HG02943 (cell line): ENCODE results near the gene CD44.
A peak's percentile ranks its signal among the peaks of the same experiment; 100 is the strongest.

Experiments used
- ATAC-seq: cut with Tn5 transposase; IDR thresholded peaks from one replicate; pipeline ENCODE4 v1.9.1; 2021; ENCODE audit warnings: mild to moderate bottlenecking, low read depth, moderate library complexity; ENCODE audit not compliant: unreplicated experiment

The CD44 gene

DNA sequence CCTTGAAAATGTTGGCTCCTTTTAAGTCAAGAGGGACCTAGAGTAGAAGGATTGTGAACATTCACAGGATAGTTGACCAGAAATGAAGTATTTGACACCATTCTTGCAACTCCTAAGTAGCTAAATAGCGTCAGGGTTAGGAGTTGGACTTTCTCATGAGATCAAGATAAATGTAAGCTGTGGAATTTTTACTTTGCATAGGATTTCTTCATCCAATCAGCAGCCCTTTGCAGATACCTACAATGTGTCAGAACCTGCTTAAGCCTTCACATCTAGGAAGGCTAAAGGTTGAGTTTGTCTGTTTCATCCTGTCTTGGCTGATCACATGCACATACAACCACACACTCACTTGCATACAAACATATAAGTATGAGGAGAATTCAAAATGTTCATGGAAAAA, 32.3 kb downstream of the CD44 start:
- no peak for ATAC-seq

- no peak for ATAC-seq
These were observed 34.1 kb downstream of the CD44 start for GRCh38 chr11:35173011-35173511.

- ATAC-seq: no peak
These were observed 34.9 kb downstream of the CD44 start for GRCh38 chr11:35173616-35174566.

GRCh38 chr11:35174666-35175065, 35.7 kb downstream of the CD44 start:
- ATAC-seq: no peak

DNA sequence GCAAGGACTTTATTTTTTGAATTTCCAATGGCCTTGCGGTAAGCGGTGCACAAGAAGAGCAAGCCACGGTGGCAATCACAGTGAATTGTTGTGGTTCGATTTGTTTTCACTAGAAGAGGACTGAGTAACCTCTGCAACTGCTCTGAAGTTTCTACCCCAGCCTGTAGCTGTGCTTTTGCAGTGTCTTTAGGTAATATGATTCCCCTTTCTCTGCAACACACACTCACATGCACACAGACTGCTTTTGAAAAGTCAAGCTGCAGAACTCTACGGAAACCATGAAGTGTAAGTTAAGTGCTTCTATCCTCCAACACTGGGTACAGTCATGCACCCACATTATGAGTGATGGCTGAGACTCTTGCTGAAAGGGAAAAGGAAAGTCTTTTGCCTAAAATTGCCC, 38.4 kb downstream of the CD44 start:
- no peak for ATAC-seq

- no peak for ATAC-seq
These were observed 39.3 kb downstream of the CD44 start for GRCh38 chr11:35178067-35178805.

GRCh38 chr11:35178873-35179272, 39.9 kb downstream of the CD44 start:
- ATAC-seq: no peak

DNA sequence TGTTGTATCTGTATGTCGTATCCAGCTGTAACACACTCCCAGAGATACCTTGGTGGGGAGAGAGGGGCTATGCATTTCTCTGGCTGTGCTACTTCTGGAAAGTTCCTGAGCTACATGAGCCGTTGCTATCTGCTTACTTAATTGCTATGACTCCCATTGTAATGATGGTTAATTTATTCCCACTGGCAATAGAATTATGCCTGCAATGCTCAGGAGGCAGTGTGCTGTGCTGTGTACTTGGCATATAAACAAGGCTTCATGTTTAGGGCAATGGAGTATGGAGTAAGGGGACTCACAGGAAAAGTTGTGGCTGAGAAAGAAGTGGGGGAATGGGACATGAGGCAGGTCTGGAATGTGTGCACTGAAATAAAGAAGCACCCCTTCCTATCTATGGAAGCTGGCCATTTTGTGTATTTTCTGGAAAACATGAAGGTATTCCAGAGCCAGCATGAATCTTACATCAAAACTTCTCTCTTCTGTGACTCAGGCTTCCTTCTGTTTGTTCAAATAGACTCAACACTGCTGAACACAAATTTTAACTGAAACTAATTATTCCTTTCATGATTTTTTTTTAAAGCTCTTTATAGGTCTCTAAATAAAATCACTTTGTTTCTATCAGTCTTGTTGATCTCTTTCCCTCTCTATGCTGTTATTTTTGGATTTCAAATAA, 40.6 kb downstream of the CD44 start:
- ATAC-seq: no peak

DNA sequence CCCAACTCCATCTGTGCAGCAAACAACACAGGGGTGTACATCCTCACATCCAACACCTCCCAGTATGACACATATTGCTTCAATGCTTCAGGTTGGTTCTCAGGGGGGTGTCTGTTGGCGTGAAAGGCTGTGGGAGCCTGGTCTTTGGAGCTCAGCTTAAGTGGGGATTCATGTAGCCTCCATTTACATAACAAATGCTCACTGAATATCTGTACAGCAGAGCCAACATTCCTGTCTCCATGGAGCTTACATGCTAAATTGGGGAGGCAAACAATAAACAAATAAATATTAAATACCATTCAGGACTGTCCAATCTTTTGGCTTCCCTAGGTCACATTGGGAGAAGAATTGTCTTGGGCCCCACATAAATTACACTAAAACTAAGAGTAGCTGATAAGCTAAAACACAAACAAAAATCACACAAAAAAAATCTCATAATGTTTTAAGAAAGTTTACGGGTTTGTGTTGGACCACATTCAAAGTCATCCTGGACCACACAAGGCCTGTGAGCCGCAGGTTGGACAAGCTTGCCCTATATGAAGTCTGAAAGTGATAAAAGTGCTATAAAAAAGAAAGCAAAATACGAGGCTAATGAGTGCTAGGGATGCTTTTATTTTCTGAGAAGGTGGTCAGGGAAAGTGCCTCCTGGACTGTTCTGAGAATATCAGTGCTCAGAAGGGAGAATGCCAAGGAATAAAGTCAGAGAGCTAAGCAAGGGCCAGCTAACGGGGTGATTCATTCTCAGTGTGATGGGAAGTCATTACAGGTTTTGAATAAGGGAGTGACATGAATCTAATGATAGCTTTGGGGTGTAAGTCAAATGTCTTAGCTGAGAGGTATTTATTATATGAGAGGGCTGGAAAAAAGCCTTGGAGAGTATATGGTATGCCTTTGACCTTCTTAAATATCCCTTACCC, 41.6 kb downstream of the CD44 start:
- ATAC-seq: no peak

- ATAC-seq: peak; percentile 73
These were observed 43.5 kb downstream of the CD44 start for GRCh38 chr11:35182317-35182939.

DNA sequence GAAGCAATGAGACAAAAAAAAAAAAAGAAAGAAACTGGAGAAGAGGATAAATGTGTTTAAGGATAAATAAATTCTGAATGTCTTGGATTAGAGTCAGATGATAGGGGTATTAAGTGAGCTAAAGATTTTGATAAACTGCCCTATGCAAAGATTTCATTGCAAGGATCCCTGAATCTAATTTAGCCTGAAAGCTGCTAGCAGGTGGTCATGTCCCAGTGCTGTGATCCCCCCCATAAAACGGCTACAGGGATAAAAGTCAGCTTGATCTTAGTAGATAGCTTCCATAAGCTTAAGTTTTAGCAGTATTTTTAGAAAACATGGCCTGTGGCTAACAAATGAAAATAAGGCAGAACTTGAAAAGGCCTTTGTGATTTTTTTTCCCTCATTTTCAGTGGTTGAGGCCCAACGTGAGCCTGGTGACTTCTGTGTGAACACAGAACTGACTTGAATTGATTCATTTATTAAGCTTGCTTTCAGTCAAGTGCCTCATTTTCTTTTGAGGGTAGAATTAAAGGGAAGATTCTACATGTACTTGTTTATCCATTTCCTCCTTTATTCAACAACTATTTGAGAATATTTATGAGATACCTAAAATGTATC, 44.5 kb downstream of the CD44 start:
- ATAC-seq: no peak

- no peak for ATAC-seq
These were observed 46.7 kb downstream of the CD44 start for GRCh38 chr11:35185696-35186095.

GRCh38 chr11:35187996-35188395, 49.0 kb downstream of the CD44 start:
- ATAC-seq: no peak

GRCh38 chr11:35190804-35191348, 51.9 kb downstream of the CD44 start:
- ATAC-seq: no peak

GRCh38 chr11:35192347-35192746, 53.4 kb downstream of the CD44 start:
- no peak for ATAC-seq

DNA sequence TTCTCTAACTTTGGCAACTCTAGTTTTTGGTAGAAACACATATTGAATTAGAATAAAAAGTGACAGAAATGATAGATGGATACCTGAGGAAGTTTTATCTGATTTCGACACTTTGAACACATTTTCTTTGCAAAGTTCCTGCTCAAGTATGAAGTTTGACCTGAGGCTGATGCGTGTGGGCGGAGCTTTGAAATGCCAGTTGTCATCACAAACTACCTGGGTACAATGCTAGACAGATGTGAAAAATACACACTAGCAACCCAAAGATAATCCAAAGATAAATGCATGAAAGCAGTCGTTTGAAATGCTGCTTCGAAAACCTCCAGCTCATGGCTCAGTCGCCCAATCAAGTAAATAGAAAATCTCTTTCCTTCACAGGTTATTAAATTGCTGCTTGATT, 54.8 kb downstream of the CD44 start:
- ATAC-seq: no peak

- no peak for ATAC-seq
These were observed 58.3 kb downstream of the CD44 start for GRCh38 chr11:35197292-35197691.

GRCh38 chr11:35200811-35201341, 61.9 kb downstream of the CD44 start:
- no peak for ATAC-seq

DNA sequence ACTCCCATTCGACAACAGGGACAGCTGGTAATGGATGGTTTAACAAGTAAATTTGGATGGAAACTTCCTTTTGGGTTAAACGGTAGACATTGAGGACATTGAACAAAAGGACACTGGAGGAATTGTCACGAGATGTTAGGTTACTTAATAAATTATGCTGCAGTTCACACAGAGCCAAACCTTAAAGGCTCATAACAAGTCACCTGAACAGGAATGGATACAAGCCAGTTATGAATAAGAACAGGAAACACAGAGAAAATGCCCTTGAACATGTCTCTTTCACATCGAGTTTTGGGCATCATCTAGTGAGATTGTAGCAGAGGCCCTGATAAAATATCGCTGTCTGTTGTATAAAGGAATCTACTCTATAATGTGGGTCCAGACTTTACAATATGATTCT, 65.6 kb downstream of the CD44 start:
- ATAC-seq: no peak
